ENCODE data around the gene HBQ1.
"Not testable (repeated sequence)": the region's sequence is repeated elsewhere in the genome, so short reads cannot be mapped to it uniquely, and the experiment has no call there.

Gene HBQ1

GRCh38 chr16:166375-167121, 13.7 kb upstream of the HBQ1 start:
- DNase-seq (ENCODE audit: low read depth): no peak
- TF ChIP-seq CTCF (IDR thresholded peaks at IDR 0.05; ENCODE audit: insufficient read depth, low read depth, low read length, missing control alignments): no peak
- no peak overlapping the region for H3K4me3 ChIP-seq (ENCODE audit: low read depth, low read length)

GRCh38 chr16:167122-167690, 13.1 kb upstream of the HBQ1 start:
- DNase-seq (ENCODE audit: low read depth): no peak
- TF ChIP-seq CTCF (IDR thresholded peaks at IDR 0.05; ENCODE audit: insufficient read depth, low read depth, low read length, missing control alignments): no peak
- no peak overlapping the region for H3K4me3 ChIP-seq (ENCODE audit: low read depth, low read length)

GRCh38 chr16:168424-168823, 11.8 kb upstream of the HBQ1 start:
- no peak for TF ChIP-seq CTCF (IDR thresholded peaks at IDR 0.05; ENCODE audit: insufficient read depth, low read depth, low read length, missing control alignments)
- DNase-seq (ENCODE audit: low read depth): no peak

GRCh38 chr16:169014-169413, 11.2 kb upstream of the HBQ1 start:
- no peak for DNase-seq (ENCODE audit: low read depth)
- no peak overlapping the region for H3K4me3 ChIP-seq (ENCODE audit: low read depth, low read length)
- TF ChIP-seq CTCF (IDR thresholded peaks at IDR 0.05; ENCODE audit: insufficient read depth, low read depth, low read length, missing control alignments): no peak

More at GRCh38 chr16:168424-168823, 11.8 kb upstream of the HBQ1 start:
- no peak overlapping the region for H3K4me3 ChIP-seq (ENCODE audit: low read depth, low read length)

- DNase-seq (ENCODE audit: low read depth): not testable (repeated sequence)
Observed at GRCh38 chr16:170088-170507, 10.2 kb upstream of the HBQ1 start.

GRCh38 chr16:170788-171187, 9.5 kb upstream of the HBQ1 start:
- no peak for DNase-seq (ENCODE audit: low read depth)
- H3K4me3 ChIP-seq (ENCODE audit: low read depth, low read length): no peak overlapping the region
- no peak for TF ChIP-seq CTCF (IDR thresholded peaks at IDR 0.05; ENCODE audit: insufficient read depth, low read depth, low read length, missing control alignments)

More at GRCh38 chr16:170088-170507, 10.2 kb upstream of the HBQ1 start:
- H3K4me3 ChIP-seq (ENCODE audit: low read depth, low read length): not testable (repeated sequence)

GRCh38 chr16:172374-172941, 7.8 kb upstream of the HBQ1 start, which contains the start of gene HBA2:
Gene HBA2 (plus strand): TSS chr16:172876. CDS start chr16:172913, 37 bp downstream.
- not testable (repeated sequence) for H3K4me3 ChIP-seq (ENCODE audit: low read depth, low read length); DNase-seq (ENCODE audit: low read depth)

- H3K4me3 ChIP-seq (ENCODE audit: low read depth, low read length); DNase-seq (ENCODE audit: low read depth): not testable (repeated sequence)
Observed at GRCh38 chr16:173211-173854, 6.9 kb upstream of the HBQ1 start.

GRCh38 chr16:173928-174769, 6.1 kb upstream of the HBQ1 start:
- H3K4me3 ChIP-seq (ENCODE audit: low read depth, low read length); DNase-seq (ENCODE audit: low read depth): not testable (repeated sequence)
